Measurements from ENCODE around the gene LPP. TPM values are rescaled to one million over a fixed set of nuclear protein-coding genes. Genes with fewer than 3 reads are reported as not detected.
A peak's percentile ranks its signal among the peaks of the same experiment; 100 is the strongest.

The LPP gene
- total and polyA plus RNA-seq, 5 donors from 2014 or later: 14.5 to 102 (median 21.7) TPM

DNA sequence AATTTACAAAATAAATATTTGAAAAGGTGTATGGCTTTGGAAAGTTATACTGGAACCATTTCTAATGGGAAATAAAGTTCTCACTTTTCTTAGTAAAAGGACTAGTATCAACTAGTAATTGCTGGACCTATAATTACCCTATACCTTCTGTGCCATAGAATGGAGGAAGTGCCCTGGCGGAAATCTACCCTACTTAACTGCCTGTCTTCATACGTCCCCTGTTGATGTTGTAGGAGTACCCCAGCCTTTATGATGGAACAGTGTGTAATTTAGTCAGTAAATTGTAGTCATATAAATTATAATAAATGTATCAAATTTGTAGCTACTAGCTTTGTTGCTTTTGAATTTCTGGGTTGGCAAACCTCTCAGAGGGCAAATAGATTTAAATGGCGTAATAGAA lies 149.9 kb downstream of the LPP start:
- Histone ChIP-seq H3K36me3 (ENCODE audit: control insufficient read depth, insufficient read depth, low read length) (no peaks in the 10 kb centered on the region), H3K9me3 (ENCODE audit: control insufficient read depth in 2 of 2, low read length in 2 of 2) (no peaks in the 10 kb centered on the region), H3K4me3 (ENCODE audit: low read depth, low read length) (no peak overlapping the region), H3K4me1 (ENCODE audit: control insufficient read depth, insufficient read depth, low read length, poor library complexity, severe bottlenecking) (peaks cover under 1% of the 10 kb centered on the region), H3K27ac (ENCODE audit: insufficient read depth, low read length, poor library complexity, severe bottlenecking) (no peak overlapping the region), H3K27me3 (ENCODE audit: control insufficient read depth, insufficient read depth, low read length) (peaks cover 2% of the 10 kb centered on the region)
- ATAC-seq (ENCODE audit: low read depth in 2 of 2): no peak
- H3K27ac Mint-ChIP-seq: no peak overlapping the region
- peaks cover 4% of the 10 kb centered on the region for H3K27me3 Mint-ChIP-seq
- peaks cover 9 to 19% (median 14%) of the 10 kb centered on the region in 4 donors for H3K4me1 Mint-ChIP-seq
- no peaks in the 10 kb centered on the region for H3K9me3 Mint-ChIP-seq
- no peak for DNase-seq
- H3K36me3 Mint-ChIP-seq: peaks cover 14% of the 10 kb centered on the region
- no peak overlapping the region for H3K4me3 Mint-ChIP-seq

GRCh38 chr3:188304501-188304900 lies 150.5 kb downstream of the LPP start:
- DNase-seq (no peak), ATAC-seq (ENCODE audit: low read depth in 2 of 2) (no peak)
- H3K9me3 ChIP-seq (ENCODE audit: control insufficient read depth in 2 of 2, low read length in 2 of 2): no peaks in the 10 kb centered on the region
- H3K4me1 Mint-ChIP-seq: peaks cover 6 to 18% (median 13%) of the 10 kb centered on the region in 4 donors
- peaks cover 2% of the 10 kb centered on the region for H3K27me3 ChIP-seq (ENCODE audit: control insufficient read depth, insufficient read depth, low read length)
- H3K27ac ChIP-seq (ENCODE audit: insufficient read depth, low read length, poor library complexity, severe bottlenecking): no peak overlapping the region
- no peak overlapping the region for H3K4me3 ChIP-seq (ENCODE audit: low read depth, low read length)
- no peak overlapping the region for H3K4me3 Mint-ChIP-seq
- H3K4me1 ChIP-seq (ENCODE audit: control insufficient read depth, insufficient read depth, low read length, poor library complexity, severe bottlenecking): no peaks in the 10 kb centered on the region
- H3K36me3 ChIP-seq (ENCODE audit: control insufficient read depth, insufficient read depth, low read length): no peaks in the 10 kb centered on the region
- H3K27me3 Mint-ChIP-seq: peaks cover 4% of the 10 kb centered on the region
- H3K9me3 Mint-ChIP-seq: no peaks in the 10 kb centered on the region
- no peak overlapping the region for H3K27ac Mint-ChIP-seq
- H3K36me3 Mint-ChIP-seq: peaks cover 14% of the 10 kb centered on the region

GRCh38 chr3:188305220-188305619 lies 151.3 kb downstream of the LPP start:
- Histone ChIP-seq H3K4me1 (ENCODE audit: control insufficient read depth, insufficient read depth, low read length, poor library complexity, severe bottlenecking) (no peaks in the 10 kb centered on the region), H3K27me3 (ENCODE audit: control insufficient read depth, insufficient read depth, low read length) (peaks cover 2% of the 10 kb centered on the region), H3K9me3 (ENCODE audit: control insufficient read depth in 2 of 2, low read length in 2 of 2) (no peaks in the 10 kb centered on the region), H3K27ac (ENCODE audit: insufficient read depth, low read length, poor library complexity, severe bottlenecking) (no peak overlapping the region), H3K4me3 (ENCODE audit: low read depth, low read length) (no peak overlapping the region), H3K36me3 (ENCODE audit: control insufficient read depth, insufficient read depth, low read length) (no peaks in the 10 kb centered on the region)
- H3K4me3 Mint-ChIP-seq: no peak overlapping the region
- peaks cover 4% of the 10 kb centered on the region for H3K27me3 Mint-ChIP-seq
- no peaks in the 10 kb centered on the region for H3K9me3 Mint-ChIP-seq
- ATAC-seq (ENCODE audit: low read depth in 2 of 2) (no peak), DNase-seq (no peak)
- peaks cover 16% of the 10 kb centered on the region for H3K36me3 Mint-ChIP-seq
- peaks cover 11 to 23% (median 19%) of the 10 kb centered on the region in 4 donors for H3K4me1 Mint-ChIP-seq
- no peak overlapping the region for H3K27ac Mint-ChIP-seq

GRCh38 chr3:188306435-188307005 lies 152.6 kb downstream of the LPP start:
- no peak overlapping the region for H3K27ac Mint-ChIP-seq
- H3K4me3 Mint-ChIP-seq: no peak overlapping the region
- H3K27me3 Mint-ChIP-seq: peaks cover 4% of the 10 kb centered on the region
- H3K9me3 Mint-ChIP-seq: no peaks in the 10 kb centered on the region
- H3K36me3 Mint-ChIP-seq: peaks cover 19% of the 10 kb centered on the region
- Histone ChIP-seq H3K27me3 (ENCODE audit: control insufficient read depth, insufficient read depth, low read length) (peaks cover 2% of the 10 kb centered on the region), H3K4me3 (ENCODE audit: low read depth, low read length) (no peak overlapping the region), H3K9me3 (ENCODE audit: control insufficient read depth in 2 of 2, low read length in 2 of 2) (no peaks in the 10 kb centered on the region), H3K27ac (ENCODE audit: insufficient read depth, low read length, poor library complexity, severe bottlenecking) (no peak overlapping the region), H3K4me1 (ENCODE audit: control insufficient read depth, insufficient read depth, low read length, poor library complexity, severe bottlenecking) (no peaks in the 10 kb centered on the region), H3K36me3 (ENCODE audit: control insufficient read depth, insufficient read depth, low read length) (no peaks in the 10 kb centered on the region)
- DNase-seq: no peak
- no peak for ATAC-seq (ENCODE audit: low read depth in 2 of 2)
- H3K4me1 Mint-ChIP-seq: peaks cover 15 to 26% (median 19%) of the 10 kb centered on the region in 4 donors

DNA sequence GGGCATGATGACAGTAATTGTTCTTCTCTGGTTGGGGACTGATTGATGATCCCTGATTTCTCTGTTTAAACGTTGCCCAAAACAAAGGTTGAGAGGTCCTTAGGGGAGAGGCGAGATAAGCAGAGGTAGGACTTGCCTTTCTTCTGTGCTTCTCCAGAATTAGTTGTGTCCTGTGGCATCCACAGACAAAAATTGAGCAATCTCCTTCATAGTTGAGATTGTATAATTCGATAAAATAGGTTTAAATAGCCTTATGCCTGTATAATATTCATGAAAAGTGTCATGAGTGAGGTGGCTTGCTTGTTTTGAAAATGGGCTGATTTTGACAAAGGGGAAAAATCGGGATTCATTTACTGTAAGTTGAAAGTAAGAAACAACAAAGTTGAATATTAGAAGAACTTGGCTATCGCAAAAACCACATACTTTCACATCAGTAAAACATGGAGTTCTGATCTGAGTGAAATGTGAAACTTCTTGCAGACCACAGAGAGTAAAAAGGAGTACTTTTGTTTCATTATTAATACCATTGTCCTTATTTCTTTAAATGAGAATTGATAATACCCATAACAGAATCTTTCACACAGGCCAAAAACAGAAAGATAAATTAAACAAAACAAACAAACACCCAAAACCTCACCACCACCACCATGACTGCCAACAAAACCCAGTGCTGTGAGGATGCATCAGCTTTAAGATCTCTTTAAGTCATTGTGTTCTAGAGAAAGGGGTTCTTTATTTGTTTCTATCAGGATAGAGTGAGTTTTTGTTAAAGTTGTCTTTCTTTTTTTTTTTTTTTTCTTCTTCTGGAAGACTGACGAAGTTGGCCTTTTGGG lies 155.7 kb downstream of the LPP start:
- Histone ChIP-seq H3K4me1 (ENCODE audit: control insufficient read depth, insufficient read depth, low read length, poor library complexity, severe bottlenecking) (no peaks in the 10 kb centered on the region), H3K4me3 (ENCODE audit: low read depth, low read length) (peak overlapping the region; percentile 56), H3K9me3 (ENCODE audit: control insufficient read depth in 2 of 2, low read length in 2 of 2) (no peaks in the 10 kb centered on the region), H3K36me3 (ENCODE audit: control insufficient read depth, insufficient read depth, low read length) (no peaks in the 10 kb centered on the region), H3K27ac (ENCODE audit: insufficient read depth, low read length, poor library complexity, severe bottlenecking) (no peak overlapping the region), H3K27me3 (ENCODE audit: control insufficient read depth, insufficient read depth, low read length) (peaks cover 2% of the 10 kb centered on the region)
- Mint-ChIP-seq H3K9me3 (no peaks in the 10 kb centered on the region), H3K27ac (peak overlapping the region in 1 of 3 donors; percentile 18), H3K27me3 (no peaks in the 10 kb centered on the region), H3K4me3 (peak overlapping the region in 2 of 4 donors; percentile 4 to 24), H3K4me1 (peaks cover 12 to 19% (median 14%) of the 10 kb centered on the region in 4 donors), H3K36me3 (peaks cover 14% of the 10 kb centered on the region)
- peak in 1 of 3 donors; percentile 59 for DNase-seq
- no peak for ATAC-seq (ENCODE audit: low read depth in 2 of 2)

GRCh38 chr3:188310270-188310710 lies 156.3 kb downstream of the LPP start:
- H3K4me1 ChIP-seq (ENCODE audit: control insufficient read depth, insufficient read depth, low read length, poor library complexity, severe bottlenecking): no peaks in the 10 kb centered on the region
- no peaks in the 10 kb centered on the region for H3K9me3 ChIP-seq (ENCODE audit: control insufficient read depth in 2 of 2, low read length in 2 of 2)
- Mint-ChIP-seq H3K27ac (no peak overlapping the region), H3K27me3 (no peaks in the 10 kb centered on the region), H3K4me3 (no peak overlapping the region), H3K36me3 (peaks cover 12% of the 10 kb centered on the region), H3K4me1 (peaks cover 12 to 19% (median 14%) of the 10 kb centered on the region in 4 donors), H3K9me3 (no peaks in the 10 kb centered on the region)
- H3K4me3 ChIP-seq (ENCODE audit: low read depth, low read length): no peak overlapping the region
- H3K27ac ChIP-seq (ENCODE audit: insufficient read depth, low read length, poor library complexity, severe bottlenecking): no peak overlapping the region
- DNase-seq (no peak), ATAC-seq (ENCODE audit: low read depth in 2 of 2) (no peak)
- no peaks in the 10 kb centered on the region for H3K36me3 ChIP-seq (ENCODE audit: control insufficient read depth, insufficient read depth, low read length)
- H3K27me3 ChIP-seq (ENCODE audit: control insufficient read depth, insufficient read depth, low read length): peaks cover 2% of the 10 kb centered on the region

- no peak overlapping the region for H3K4me3 ChIP-seq (ENCODE audit: low read depth, low read length)
- Mint-ChIP-seq H3K4me3 (no peak overlapping the region), H3K27me3 (peaks cover 4% of the 10 kb centered on the region), H3K9me3 (no peaks in the 10 kb centered on the region), H3K4me1 (peaks cover under 1 to 10% (median 3%) of the 10 kb centered on the region in 4 donors), H3K36me3 (peaks cover 9% of the 10 kb centered on the region), H3K27ac (no peak overlapping the region)
- H3K27me3 ChIP-seq (ENCODE audit: control insufficient read depth, insufficient read depth, low read length): no peaks in the 10 kb centered on the region
- ATAC-seq (ENCODE audit: low read depth in 2 of 2) (no peak), DNase-seq (no peak)
- no peaks in the 10 kb centered on the region for H3K9me3 ChIP-seq (ENCODE audit: control insufficient read depth in 2 of 2, low read length in 2 of 2)
- no peaks in the 10 kb centered on the region for H3K4me1 ChIP-seq (ENCODE audit: control insufficient read depth, insufficient read depth, low read length, poor library complexity, severe bottlenecking)
- no peak overlapping the region for H3K27ac ChIP-seq (ENCODE audit: insufficient read depth, low read length, poor library complexity, severe bottlenecking)
- H3K36me3 ChIP-seq (ENCODE audit: control insufficient read depth, insufficient read depth, low read length): no peaks in the 10 kb centered on the region
These were observed 161.6 kb downstream of the LPP start for GRCh38 chr3:188315553-188315952.

Data from CD4-positive, CD25-positive, alpha-beta regulatory T cell (primary cell).